DMS153 treated with DMSO at 0.1 percent for 48 hours (cell line): Measurements from ENCODE around the gene BMI1.

ENCODE experiments used
- DNase-seq: peaks from one replicate; lab custom pipeline; 2025; ENCODE audit not compliant: unreplicated experiment; lab: John Stamatoyannopoulos, UW

The BMI1 gene

DNA sequence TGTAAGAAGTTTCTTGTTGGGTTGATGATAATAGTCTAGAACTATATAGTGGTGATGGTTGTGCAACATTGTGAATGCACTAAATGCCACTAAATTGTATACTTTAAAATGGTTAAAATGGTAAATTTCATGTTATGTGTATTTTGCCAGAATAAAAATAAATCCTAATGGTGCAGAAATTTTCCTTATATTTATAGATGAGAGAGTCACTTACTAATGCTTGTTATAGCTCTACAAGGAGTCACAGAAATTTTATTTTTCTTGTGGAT, 45.5 kb downstream of the BMI1 start:
- DNase-seq = no peak

DNA sequence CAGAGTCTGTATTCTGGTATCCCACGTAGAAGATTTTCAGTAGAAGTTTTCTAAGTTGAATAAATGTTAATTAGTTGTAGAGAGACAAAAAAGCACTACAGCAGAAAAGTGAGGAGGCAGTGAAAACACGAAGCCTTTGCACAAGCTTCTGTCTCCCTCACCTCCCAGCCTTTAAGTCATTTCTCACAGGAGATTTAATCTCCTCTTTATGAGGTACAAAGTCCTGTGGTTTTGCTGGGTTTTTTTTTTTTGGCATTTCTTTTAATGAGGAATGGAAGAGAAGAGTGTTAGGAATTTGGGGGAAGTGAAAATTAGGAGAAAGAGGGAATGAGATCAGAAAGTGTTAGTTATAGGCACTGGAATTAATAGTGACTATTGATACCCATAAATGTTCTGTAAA, 45.9 kb downstream of the BMI1 start:
- DNase-seq = no peak

DNA sequence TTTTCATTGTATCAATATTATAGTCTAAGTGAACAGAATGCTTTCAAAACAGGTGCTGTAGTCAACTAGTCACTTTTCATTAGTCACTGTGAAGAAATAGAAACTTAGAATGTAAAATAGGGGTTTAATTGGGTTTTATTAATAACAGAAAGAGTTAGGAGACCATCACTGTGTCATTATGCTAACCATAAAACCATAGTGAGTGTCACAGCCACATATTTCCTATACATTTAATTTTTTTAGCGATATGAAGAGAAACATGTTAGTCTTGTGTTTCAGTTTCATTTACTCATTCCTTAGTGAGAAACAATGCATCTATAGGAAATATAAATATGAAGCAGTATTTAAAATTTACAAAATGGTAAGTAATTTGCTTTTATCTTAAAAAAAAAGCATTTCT, 46.6 kb downstream of the BMI1 start:
- no peak for DNase-seq

DNA sequence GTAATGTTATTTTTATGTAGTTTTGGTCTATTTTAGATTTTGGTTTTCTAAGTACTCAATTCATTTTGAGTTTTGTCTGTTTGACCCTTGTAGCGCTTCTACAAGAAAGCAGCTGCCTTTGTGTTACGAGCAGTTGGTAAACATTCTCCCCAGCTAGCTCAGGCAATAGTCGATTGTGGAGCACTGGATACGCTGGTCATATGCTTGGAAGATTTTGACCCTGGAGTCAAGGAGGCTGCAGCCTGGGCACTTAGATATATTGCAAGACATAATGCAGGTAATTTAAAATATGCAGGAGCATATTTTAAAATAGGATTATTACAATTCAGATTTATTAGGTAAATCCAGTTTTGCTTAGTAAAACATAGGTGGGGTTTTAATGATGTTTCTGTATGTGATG, 47.5 kb downstream of the BMI1 start:
- DNase-seq = no peak

DNA sequence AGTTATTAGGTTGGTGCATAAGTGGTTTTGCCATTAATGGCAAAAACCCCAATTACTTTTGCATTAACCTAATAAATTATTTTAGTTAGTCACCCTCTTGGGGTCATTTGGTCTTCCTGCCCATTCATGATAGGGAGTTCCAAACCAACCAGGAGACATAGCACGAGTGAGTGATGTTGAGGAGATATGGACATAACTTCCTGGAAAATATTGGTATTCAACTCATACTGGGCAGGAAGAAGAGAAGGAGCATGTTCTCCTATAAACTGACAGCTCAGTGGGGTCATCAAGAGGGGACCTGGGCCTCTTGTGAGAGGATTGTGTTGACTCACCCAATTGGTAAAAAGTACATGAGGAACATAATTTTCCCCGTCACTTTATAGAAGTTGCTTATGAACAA, 48.1 kb downstream of the BMI1 start:
- DNase-seq = no peak

DNA sequence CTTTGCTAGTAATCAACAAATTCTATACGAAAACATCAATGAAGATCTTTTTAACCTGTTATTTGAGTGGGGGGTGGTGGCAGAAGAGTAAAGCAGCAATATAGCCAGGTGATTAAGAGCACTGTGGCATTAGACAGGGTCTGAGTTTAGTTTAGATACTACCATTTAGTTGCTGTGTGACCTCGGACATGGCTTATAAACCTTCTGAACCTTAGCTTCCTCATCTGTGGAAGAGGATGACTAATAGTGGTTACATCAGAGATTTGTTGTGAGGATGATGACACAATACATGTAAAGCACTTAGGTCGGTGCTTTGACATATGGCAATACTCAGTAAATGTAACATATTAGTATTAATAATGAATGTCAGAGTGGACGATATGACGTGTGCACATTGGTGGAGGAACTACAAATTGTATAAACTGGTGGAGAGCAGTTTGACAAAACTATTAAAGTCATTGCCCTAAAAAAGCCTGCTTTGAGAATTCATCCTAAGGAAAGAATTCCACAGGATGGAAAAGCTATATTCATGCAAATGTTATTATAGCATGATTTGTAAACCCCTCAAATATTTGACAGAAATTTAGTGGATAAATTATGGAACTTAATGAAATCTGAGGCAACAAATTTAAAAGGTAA, 48.7 kb downstream of the BMI1 start:
- DNase-seq = no peak

DNA sequence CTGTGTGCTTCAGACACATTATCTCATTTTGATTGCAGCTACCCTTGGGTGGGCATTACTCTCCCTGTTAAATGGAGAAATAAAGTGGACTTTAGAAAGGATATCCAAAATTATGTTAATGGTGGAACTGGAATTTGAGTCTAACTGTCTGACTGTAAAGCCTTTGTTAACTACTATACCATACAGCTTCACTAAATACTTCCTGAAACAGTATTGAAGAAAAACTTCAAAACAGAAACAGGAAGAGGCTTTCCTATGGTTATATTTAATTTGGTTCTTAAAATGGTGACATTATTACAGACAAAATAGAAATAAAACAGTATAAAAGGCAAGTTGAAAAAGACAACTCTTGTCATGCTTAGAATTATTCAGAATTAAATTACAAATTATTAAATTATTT, 49.4 kb downstream of the BMI1 start:
- no peak for DNase-seq

DNA sequence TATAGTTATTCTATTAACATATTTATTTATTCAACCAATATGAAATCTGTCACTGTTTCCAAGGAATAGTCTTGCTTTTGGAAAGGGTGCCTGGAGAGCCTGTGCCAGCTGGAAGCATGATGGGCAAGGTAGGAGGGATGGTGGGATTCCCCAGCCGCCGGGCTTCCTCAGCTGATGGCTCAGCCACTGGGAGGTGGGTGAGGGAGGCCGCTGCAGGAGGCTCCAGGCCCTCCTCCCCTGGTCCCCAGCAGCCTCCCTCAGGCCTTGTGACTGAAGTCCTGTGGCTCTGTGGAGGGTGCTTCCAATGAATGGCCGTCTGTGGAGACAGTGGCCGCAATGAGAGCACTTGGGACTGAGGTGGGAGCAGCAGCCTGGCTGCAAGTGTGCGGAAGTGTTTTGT, 51.4 kb downstream of the BMI1 start:
- DNase-seq = no peak

DNA sequence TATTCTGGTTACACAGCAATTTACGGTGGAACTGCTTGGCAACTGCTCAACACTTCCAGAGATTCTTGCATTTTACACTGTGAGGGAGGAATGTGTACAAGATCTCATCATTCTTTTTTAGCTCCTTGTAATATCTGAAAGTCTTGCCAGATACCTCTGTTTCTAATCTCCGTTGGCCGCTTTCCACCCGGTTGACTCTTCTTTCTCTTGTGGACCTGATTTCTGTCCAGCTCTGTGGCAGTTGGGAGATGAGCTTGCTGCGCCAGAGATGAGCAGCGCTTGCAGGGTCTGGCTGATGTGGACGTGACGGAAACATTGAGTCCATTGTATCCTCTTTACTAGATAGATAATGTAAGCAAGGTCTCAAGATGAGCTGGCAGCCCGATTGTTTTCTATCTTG, 52.0 kb downstream of the BMI1 start:
- DNase-seq = no peak

DNA sequence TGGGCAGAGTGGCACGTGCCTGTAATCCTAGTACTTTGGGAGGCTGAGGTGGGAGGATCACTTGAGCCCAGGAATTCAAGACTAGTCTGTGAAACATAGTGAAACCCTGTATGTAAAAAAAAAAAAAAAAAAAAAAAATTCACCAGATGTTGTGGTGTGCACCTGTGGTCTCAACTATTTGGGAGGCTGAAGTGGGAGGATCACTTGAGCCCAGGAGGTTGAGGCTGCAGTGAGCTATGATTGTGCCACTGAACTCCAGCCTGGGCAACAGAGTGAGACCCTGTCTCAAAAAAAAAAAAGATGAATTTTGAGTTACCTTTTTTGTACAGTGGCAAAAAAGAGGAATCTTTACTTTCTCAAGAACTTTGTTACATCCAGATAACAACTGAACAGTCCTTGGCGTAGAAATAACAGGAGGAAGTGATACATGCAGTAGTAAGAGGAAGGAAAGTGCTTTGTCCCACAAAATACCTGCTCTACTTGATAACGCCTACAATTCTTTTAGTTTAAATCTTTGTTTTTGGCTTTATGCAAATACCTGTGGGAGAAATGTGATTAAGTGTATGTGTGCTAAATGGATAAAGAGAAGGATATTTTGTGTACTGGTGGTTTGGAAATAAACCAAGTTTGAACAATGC, 53.7 kb downstream of the BMI1 start:
- DNase-seq = no peak

DNA sequence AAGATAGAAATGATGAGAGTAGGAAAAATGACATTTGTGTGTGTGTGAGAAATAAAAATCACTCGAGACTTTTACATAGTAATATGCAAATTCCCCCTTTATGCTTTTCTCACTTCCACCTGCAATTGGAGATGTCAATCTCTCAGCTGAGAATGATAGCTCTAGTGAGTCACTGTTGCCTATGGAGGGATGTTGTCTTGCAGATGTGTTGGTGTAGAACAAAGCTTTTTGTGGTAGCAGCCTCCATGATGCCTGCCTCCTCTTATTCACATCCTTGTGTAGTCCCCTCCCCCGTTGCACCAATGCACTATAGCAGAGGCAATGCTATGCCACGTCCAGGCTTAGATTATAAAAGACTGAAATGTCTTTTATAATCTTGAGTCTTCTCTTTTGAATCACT, 58.2 kb downstream of the BMI1 start:
- DNase-seq = no peak
